AG04449 (cell line): ENCODE measurements around the gene UIMC1.

Experiments
- CTCF ChIA-PET: fragments of 350-600 bp; formaldehyde crosslinking; extraction: SDS; loops from one replicate; lab custom pipeline; 2021; ENCODE audit warnings: antibody characterized with exemption; lab: Yijun Ruan, JAX
- POLR2A ChIA-PET: fragments of 400-600, 350-600 bp; formaldehyde crosslinking; extraction: SDS; loops from one replicate; lab custom pipeline; 2020; ENCODE audit warnings: antibody characterized with exemption, inconsistent platforms; lab: Yijun Ruan, JAX
- DNase-seq: peaks from one replicate; pipeline ENCODE4 v3.0.0-alpha.2; 2010; ENCODE audit warnings: low read depth, low spot score
- H3K4me3 ChIP-seq: 2 replicates; pipeline ENCODE4 v1.5.1; 2011; ENCODE audit warnings: low read depth, mild to moderate bottlenecking, control low read depth, low read length
- TF ChIP-seq, protein P1 (sequence below): IDR thresholded peaks from one replicate; pipeline ENCODE4 v1.5.1; 2011; ENCODE audit warnings: mild to moderate bottlenecking, moderate library complexity, low read length, control low read depth, inconsistent platforms; ENCODE audit not compliant: insufficient read depth; ENCODE audit errors: missing control alignments

Gene UIMC1

DNA sequence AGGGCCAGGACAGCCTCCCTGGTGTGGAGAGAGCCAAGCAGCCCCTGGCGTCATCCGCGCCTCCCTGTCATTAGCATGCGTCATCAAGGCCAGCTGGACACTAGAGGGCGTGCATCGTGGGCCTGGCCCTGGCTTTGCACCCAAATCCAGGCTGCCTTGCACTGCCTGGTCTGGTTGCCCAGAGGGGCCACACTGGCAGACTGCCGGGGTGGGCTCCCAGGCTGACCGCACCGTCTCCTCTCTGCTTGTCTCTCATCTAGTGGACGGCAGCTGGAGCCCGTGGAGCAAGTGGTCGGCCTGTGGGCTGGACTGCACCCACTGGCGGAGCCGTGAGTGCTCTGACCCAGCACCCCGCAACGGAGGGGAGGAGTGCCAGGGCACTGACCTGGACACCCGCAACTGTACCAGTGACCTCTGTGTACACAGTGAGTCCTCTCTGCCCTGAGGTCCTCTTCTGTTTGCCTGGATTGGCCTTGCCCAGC is 136.4 kb downstream of the UIMC1 start:
- CTCF ChIA-PET: interaction anchor here (1.5 kb wide), 1 partner anchor 31 kb away, joined by 4 read pairs; no protein-coding TSS in a partner anchor

DNA sequence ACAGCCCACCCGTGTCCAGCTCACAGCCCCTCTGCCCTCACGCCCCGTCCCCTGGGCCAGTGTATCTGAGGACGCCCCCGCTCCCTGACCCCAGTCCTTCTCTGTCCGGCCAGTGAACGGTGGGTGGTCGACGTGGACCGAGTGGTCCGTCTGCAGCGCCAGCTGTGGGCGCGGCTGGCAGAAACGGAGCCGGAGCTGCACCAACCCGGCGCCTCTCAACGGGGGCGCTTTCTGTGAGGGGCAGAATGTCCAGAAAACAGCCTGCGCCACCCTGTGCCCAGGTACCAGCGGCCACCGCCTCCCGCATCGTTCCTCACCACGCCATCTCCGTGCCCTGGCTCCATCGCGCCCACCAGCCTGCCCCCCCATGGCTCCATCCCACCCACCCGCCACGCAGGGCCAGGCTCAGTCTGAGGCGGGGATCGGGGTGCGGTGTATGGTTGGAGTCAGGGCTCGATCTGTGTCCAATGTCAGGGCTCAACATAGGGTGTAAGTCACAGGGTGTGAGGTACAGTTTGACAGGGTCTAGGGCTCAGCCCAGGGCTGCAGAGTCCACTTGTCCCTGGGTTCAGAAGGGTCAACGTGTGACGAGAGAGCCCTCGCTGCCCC is 137.0 kb downstream of the UIMC1 start:
- CTCF ChIA-PET: interaction anchor here (1.5 kb wide), 1 partner anchor 31 kb away, joined by 4 read pairs; no protein-coding TSS in a partner anchor
- H3K4me3 ChIP-seq: no peak overlapping the region
- TF ChIP-seq, protein P1, sequence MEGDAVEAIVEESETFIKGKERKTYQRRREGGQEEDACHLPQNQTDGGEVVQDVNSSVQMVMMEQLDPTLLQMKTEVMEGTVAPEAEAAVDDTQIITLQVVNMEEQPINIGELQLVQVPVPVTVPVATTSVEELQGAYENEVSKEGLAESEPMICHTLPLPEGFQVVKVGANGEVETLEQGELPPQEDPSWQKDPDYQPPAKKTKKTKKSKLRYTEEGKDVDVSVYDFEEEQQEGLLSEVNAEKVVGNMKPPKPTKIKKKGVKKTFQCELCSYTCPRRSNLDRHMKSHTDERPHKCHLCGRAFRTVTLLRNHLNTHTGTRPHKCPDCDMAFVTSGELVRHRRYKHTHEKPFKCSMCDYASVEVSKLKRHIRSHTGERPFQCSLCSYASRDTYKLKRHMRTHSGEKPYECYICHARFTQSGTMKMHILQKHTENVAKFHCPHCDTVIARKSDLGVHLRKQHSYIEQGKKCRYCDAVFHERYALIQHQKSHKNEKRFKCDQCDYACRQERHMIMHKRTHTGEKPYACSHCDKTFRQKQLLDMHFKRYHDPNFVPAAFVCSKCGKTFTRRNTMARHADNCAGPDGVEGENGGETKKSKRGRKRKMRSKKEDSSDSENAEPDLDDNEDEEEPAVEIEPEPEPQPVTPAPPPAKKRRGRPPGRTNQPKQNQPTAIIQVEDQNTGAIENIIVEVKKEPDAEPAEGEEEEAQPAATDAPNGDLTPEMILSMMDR: no peak
- no peak for DNase-seq
- POLR2A ChIA-PET: no interaction called here

More for the DNA sequence above, 136.4 kb downstream of the UIMC1 start:
- POLR2A ChIA-PET: no interaction called here
- no peak overlapping the region for H3K4me3 ChIP-seq
- TF ChIP-seq, protein P1: peak; percentile 53
- DNase-seq: no peak

DNA sequence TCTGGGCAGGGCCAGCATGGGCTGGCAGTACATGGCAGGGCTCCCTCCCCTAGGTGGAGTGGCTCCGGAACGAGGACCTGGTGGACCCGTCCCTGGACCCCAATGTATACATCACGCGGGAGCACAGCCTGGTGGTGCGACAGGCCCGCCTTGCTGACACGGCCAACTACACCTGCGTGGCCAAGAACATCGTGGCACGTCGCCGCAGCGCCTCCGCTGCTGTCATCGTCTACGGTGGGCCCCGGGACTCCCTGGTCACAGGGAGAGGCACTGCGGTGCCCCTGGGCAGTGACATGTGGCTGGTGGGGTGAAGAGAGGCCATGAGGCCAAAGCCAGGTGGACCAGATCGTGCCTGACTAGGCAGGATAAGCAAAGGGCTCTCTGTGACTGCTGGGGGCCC is 137.8 kb downstream of the UIMC1 start:
- TF ChIP-seq, protein P1: no peak
- POLR2A ChIA-PET: no interaction called here
- CTCF ChIA-PET: no interaction called here
- H3K4me3 ChIP-seq: no peak overlapping the region
- DNase-seq: no peak

DNA sequence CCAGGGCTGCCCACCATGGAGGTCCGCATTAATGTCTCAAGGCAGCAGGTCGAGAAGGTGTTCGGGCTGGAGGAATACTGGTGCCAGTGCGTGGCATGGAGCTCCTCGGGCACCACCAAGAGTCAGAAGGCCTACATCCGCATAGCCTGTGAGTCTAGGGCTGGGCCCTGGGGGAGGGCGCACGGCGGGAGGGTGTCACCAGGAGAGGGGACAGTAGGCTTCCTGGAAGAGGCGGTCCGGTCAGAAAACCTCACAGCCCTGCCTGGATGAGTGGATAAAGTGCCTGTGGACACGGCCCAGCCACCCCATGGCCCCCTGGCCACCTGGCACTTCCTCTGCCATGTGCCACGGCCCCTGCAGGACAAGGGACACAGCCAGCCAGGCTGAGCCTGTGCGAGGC is 138.5 kb downstream of the UIMC1 start:
- ChIA-PET CTCF (interaction anchor here (1.8 kb wide), 1 partner anchor 12 kb away, joined by 3 read pairs; no protein-coding TSS in a partner anchor), POLR2A (no interaction called here)
- DNase-seq: no peak
- TF ChIP-seq, protein P1: no peak
- H3K4me3 ChIP-seq: no peak overlapping the region

DNA sequence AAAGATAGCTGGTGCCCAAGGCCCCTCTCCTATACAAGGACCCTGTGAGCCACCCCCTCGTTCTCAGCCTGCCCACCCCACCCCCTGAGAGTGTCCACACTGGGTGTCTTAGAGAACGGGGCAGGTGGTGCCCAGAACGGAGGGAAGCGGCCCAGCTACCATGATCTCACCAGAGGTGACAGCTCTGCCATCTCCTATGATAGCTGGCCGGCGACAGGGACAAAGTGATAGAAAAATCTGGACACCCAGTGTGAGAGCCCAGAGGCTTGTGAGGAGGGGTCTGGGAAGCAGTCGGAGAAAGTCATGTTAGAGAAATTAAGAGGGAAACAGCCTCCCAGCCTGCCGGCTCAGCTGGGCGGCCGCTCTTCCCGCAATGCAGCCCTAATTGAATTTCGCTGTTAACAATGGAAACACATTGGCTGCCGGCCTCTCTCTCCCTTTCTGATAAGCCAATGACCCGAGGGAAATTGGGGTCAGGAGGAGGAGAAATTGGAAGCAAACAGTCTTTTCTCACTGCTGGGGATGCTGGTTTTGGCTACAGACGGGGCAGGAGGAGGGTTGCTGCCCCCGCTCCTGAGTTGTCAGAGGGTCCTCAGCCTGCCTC is 139.8 kb downstream of the UIMC1 start:
- no peak overlapping the region for H3K4me3 ChIP-seq
- POLR2A ChIA-PET: interaction anchor here (0.6 kb wide), 1 partner anchor 61 kb away, joined by 3 read pairs; no protein-coding TSS in a partner anchor
- TF ChIP-seq, protein P1: no peak
- no peak for DNase-seq
- CTCF ChIA-PET: interaction anchor here (1.8 kb wide), 1 partner anchor 13 kb away, joined by 3 read pairs; no protein-coding TSS in a partner anchor

DNA sequence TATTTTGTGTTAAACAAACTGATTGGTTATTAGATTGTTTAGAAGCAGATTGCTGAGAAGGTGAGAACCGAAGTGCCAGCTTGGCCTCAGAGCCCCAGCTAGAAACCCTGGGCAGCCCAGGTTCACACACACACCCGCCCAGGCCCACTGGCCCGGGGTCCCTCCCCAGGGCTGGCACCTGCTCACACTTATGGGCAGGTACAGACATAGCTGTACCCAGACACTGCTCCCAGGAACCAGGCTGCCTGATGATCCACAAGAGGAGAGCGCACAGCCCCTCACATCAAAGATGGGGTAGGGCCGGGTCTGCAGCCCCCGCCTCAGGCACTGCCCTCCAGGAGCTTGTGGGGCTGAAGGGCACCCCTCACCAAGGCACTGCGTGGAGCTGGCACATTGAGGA is 140.6 kb downstream of the UIMC1 start:
- H3K4me3 ChIP-seq: no peak overlapping the region
- TF ChIP-seq, protein P1: no peak
- POLR2A ChIA-PET: no interaction called here
- CTCF ChIA-PET: no interaction called here
- DNase-seq: no peak
